SH-SY5Y (cell line): Measurements from ENCODE around the gene CCDC32.

ENCODE experiments used
- GATA2 ChIP-seq: IDR thresholded peaks from 2 replicates; pipeline ENCODE4 v1.6.1; 2011; ENCODE audit warnings: mild to moderate bottlenecking, low read depth, low read length
- GATA3 ChIP-seq: IDR thresholded peaks from 2 replicates; pipeline ENCODE4 v1.6.1; 2011; ENCODE audit warnings: low read depth, mild to moderate bottlenecking, low read length, moderate library complexity

CCDC32 gene

GRCh38 chr15:40548610-40549009, 16.2 kb downstream of the CCDC32 start:
- TF ChIP-seq GATA2 (no peak), GATA3 (no peak)

DNA sequence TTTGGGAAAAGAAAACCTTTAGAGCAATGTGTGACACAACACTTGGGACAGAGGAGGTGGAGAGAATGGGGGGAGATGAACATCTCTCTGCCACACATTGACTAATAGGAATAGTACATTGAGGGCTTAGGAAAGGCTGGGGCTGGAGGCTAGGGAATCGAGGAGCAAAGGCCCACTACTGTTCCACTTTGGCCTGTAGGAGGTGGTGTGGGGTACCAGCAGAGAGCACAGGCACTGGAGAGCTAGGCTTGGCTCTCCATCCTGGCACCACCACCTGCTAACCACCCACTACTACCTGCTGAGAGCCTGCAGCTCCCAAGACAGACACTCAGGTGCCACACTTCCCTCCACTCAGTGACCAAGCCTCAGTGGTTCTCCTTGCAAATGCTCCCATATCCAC, 19.4 kb downstream of the CCDC32 start:
- no peak for TF ChIP-seq GATA3
- TF ChIP-seq GATA2 = no peak

- TF ChIP-seq GATA3 = no peak
These were observed 21.1 kb downstream of the CCDC32 start for GRCh38 chr15:40543631-40544294.

GRCh38 chr15:40543082-40543481, 21.8 kb downstream of the CCDC32 start:
- TF ChIP-seq GATA2 (no peak), GATA3 (no peak)

GRCh38 chr15:40538976-40539375, 25.9 kb downstream of the CCDC32 start:
- no peak for TF ChIP-seq GATA3
- TF ChIP-seq GATA2 = no peak

- TF ChIP-seq GATA2 (no peak), GATA3 (no peak)
These were observed 28.3 kb downstream of the CCDC32 start for GRCh38 chr15:40536501-40536900.

DNA sequence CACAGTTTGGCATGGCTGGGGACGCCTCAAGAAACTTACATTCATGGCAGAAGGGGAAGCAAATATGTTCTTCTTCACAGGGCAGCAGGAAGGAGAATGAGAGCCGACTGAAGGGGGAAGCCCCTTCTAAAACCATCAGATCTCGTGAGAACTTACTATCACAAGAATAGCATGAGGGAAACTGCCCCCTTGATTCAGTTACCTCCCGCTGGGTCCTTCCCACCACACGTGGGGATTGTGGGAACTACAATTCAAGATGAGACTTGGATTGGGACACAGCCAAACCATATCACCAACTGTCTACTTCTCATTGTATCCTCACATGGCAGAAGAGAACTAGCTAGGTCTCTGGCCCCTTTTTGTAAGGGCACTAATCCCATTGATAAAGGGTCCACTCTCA, 30.5 kb downstream of the CCDC32 start:
- TF ChIP-seq GATA3 (no peak), GATA2 (no peak)

DNA sequence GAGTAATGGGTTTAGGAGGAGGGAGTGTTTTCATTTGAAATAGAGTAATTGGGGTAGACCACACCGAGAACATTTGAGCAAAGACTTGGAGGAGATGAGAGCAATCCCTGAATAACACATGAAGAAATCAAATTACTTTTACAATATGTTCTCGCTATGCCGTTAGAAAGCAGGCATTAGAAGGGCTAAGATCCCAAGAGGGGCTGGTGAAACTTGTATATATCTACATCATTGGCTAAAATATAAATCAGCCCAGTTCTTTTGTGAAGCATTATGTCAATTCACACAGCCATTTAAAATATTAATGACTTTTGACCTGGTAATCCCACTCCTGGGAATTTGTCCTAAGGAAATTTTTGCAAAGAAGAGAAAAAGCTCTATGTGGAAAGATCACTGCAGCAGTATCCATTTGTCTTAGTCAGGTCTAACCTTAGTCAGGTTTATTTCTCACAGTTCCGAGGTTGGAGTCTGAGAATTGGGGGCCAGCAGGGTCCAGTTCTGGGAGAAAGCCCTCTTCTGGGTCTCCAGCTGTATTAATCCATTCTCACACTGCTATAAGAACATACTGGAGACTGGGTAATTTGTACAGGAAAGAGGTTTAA, 31.0 kb downstream of the CCDC32 start:
- TF ChIP-seq GATA3 (no peak), GATA2 (no peak)

GRCh38 chr15:40528801-40529200, 36.0 kb downstream of the CCDC32 start:
- TF ChIP-seq GATA2 (no peak), GATA3 (no peak)

GRCh38 chr15:40525855-40526254, 39.0 kb downstream of the CCDC32 start:
- no peak for TF ChIP-seq GATA3
- TF ChIP-seq GATA2 = no peak

- no peak for TF ChIP-seq GATA3
- TF ChIP-seq GATA2 = no peak
These were observed 41.2 kb downstream of the CCDC32 start for GRCh38 chr15:40523611-40524010.

DNA sequence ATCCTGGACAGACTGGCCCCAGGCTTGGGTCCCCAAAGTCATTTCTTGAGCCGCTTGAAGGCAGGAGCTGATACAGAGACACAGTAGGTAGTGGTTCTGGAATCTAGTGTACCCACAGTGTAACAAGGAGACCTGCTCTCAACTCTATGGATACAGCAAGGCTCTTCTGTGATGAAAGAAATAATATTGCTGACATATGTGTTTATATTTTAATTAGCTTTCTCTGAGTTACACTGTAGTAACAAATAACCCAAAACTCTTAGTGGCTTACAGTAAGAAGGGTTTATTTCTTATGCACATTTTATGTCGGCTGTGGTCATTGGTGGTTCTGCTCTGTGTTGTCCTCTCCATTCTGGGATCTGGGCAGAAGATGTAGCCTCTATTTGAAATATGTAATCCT, 48.5 kb downstream of the CCDC32 start:
- TF ChIP-seq GATA3 (no peak), GATA2 (no peak)

GRCh38 chr15:40513609-40514008, 51.2 kb downstream of the CCDC32 start:
- no peak for TF ChIP-seq GATA2
- no peak for TF ChIP-seq GATA3

DNA sequence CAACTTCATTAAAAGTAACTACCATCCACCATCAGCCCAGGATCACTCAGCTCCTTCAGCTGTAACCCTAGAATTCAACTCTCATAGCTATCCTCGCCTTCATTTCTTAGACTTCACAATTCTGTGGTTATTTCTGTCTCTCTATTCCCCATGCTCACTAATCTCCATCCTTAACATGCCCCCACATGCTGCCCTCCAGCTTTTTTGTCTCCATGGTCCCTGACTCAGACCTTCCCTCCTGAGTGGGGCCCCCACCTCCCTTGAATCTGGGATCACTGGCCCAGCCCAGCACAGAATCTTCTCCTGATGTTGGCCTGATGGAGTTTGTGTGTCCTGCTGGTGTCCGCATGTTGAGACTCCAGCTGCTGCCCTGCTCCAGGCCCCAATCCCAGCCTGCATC, 52.4 kb downstream of the CCDC32 start:
- TF ChIP-seq GATA3 (no peak), GATA2 (no peak)

DNA sequence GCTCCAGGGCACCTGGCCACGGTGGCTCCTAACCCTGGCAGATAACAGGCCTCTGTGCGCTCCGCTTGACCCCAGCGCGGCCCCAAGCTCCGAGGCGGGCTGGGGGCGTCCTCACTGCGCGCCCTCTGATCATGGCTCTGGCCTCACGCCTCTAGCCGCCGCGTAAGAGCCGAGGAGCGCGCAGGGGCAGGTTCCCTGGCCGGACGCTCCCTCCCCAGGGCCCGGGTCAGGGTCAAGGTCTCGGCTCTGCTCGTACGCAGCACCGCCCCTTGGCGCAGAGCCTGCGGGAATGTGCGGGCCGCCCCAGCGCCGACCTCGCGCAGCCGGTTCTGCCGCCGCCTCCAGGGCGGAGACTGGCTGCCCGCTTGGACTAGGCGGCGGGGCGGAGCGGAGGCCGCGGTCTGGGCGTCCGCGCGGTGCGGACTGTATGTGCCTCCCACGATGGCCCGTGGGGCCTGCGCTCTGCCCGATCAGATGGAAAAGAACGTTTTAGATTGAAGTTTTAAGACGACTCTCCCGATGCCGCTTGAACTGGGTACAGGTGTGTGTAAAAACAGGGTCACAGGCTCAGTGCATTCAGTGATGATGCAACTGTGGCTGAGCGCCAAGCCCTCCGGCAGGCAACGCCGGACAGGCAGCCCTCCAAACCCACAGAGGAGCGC, 53.2 kb downstream of the CCDC32 start:
- TF ChIP-seq GATA2 = no peak
- TF ChIP-seq GATA3 = no peak
